H9 (cell line): ENCODE measurements around the gene DUS1L. TPM values are rescaled to one million over a fixed set of nuclear protein-coding genes. Genes with fewer than 3 reads are reported as not detected.

Experiments used
- DNase-seq: peaks from one replicate; pipeline ENCODE4 v3.0.0-alpha.2; 2017
- H2AFZ ChIP-seq: one replicate; pipeline ENCODE4 v1.6.1; 2013; ENCODE audit warnings: mild to moderate bottlenecking, low read length, control low read depth, moderate library complexity
- H2AK5ac ChIP-seq: 2 replicates; pipeline ENCODE4 v1.6.1; 2013; ENCODE audit warnings: low read length, control low read depth, mixed read lengths; ENCODE audit not compliant: insufficient read length
- H2BK120ac ChIP-seq: one replicate; pipeline ENCODE4 v1.6.1; 2013; ENCODE audit warnings: low read depth, mild to moderate bottlenecking, low read length, control low read depth, inconsistent platforms; ENCODE audit not compliant: poor library complexity, severe bottlenecking
- H2BK12ac ChIP-seq: 2 replicates; pipeline ENCODE4 v1.6.1; 2013; ENCODE audit warnings: low read length, control low read depth, mixed read lengths, low read depth; ENCODE audit not compliant: insufficient read length
- H2BK15ac ChIP-seq: 2 replicates; pipeline ENCODE4 v1.6.1; 2013; ENCODE audit warnings: low read depth, low read length, control low read depth
- H2BK20ac ChIP-seq: one replicate; pipeline ENCODE4 v1.6.1; 2013; ENCODE audit warnings: low read depth, mild to moderate bottlenecking, low read length, control low read depth, inconsistent platforms; ENCODE audit not compliant: poor library complexity, severe bottlenecking
- H2BK5ac ChIP-seq: 2 replicates; pipeline ENCODE4 v1.6.1; 2013; ENCODE audit warnings: low read length, control low read depth, mixed read lengths; ENCODE audit not compliant: insufficient read length
- H3K14ac ChIP-seq: 2 replicates; pipeline ENCODE4 v1.6.1; 2013; ENCODE audit warnings: low read length, control low read depth; ENCODE audit not compliant: insufficient read depth
- H3K18ac ChIP-seq: 2 replicates; pipeline ENCODE4 v1.6.1; 2013; ENCODE audit warnings: low read depth, mild to moderate bottlenecking, mixed read lengths, low read length, control low read depth; ENCODE audit not compliant: insufficient read length
- H3K23ac ChIP-seq: 2 replicates; pipeline ENCODE4 v1.6.1; 2013; ENCODE audit warnings: low read length, control low read depth, mixed read lengths, low read depth; ENCODE audit not compliant: insufficient read length
- H3K23me2 ChIP-seq: 2 replicates; pipeline ENCODE4 v1.6.1; 2013; ENCODE audit warnings: low read depth, mild to moderate bottlenecking, mixed read lengths, low read length, control low read depth; ENCODE audit not compliant: insufficient read length, poor library complexity, severe bottlenecking
- H3K27ac ChIP-seq: 2 replicates; pipeline ENCODE4 v1.5.1; 2013; ENCODE audit warnings: low read length, control low read depth, mixed read lengths, low read depth; ENCODE audit not compliant: insufficient read length
- H3K27me3 ChIP-seq: 2 replicates; pipeline ENCODE4 v1.6.1; 2013; ENCODE audit warnings: low read length, control low read depth, inconsistent platforms; ENCODE audit not compliant: insufficient read depth
- H3K4ac ChIP-seq: 2 replicates; pipeline ENCODE4 v1.6.1; 2013; ENCODE audit warnings: low read depth, mild to moderate bottlenecking, control low read depth, inconsistent platforms, low read length, moderate library complexity
- H3K4me1 ChIP-seq: 2 replicates; pipeline ENCODE4 v1.6.1; 2013; ENCODE audit warnings: low read length, control low read depth, inconsistent platforms; ENCODE audit not compliant: insufficient read depth
- H3K4me2 ChIP-seq: 2 replicates; pipeline ENCODE4 v1.6.1; 2013; ENCODE audit warnings: low read length, control low read depth, mixed read lengths; ENCODE audit not compliant: insufficient read length, insufficient read depth
- H3K56ac ChIP-seq: 2 replicates; pipeline ENCODE4 v1.6.1; 2013; ENCODE audit warnings: low read depth, mild to moderate bottlenecking, mixed read lengths, low read length, control low read depth; ENCODE audit not compliant: insufficient read length
- H3K79me1 ChIP-seq: 2 replicates; pipeline ENCODE4 v1.6.1; 2013; ENCODE audit warnings: low read depth, mild to moderate bottlenecking, moderate library complexity, low read length, control low read depth, inconsistent platforms; ENCODE audit not compliant: insufficient read depth, poor library complexity, severe bottlenecking
- H3K79me2 ChIP-seq: 2 replicates; pipeline ENCODE4 v1.6.1; 2013; ENCODE audit warnings: low read length, control low read depth, inconsistent platforms; ENCODE audit not compliant: insufficient read depth
- H3K9ac ChIP-seq: 2 replicates; pipeline ENCODE4 v1.6.1; 2013; ENCODE audit warnings: low read length, control low read depth, mixed read lengths; ENCODE audit not compliant: insufficient read length; ENCODE audit errors: extremely low read depth
- H3K9me3 ChIP-seq: one replicate; pipeline ENCODE4 v1.6.1; 2013; ENCODE audit warnings: low read depth, low read length, inconsistent platforms; ENCODE audit not compliant: control insufficient read depth
- H3T11ph ChIP-seq: one replicate; pipeline ENCODE4 v1.6.1; 2013; ENCODE audit warnings: mild to moderate bottlenecking, low read length, control low read depth, inconsistent platforms
- H4K20me1 ChIP-seq: one replicate; pipeline ENCODE4 v1.6.1; 2013; ENCODE audit not compliant: control insufficient read depth, insufficient read length, insufficient read depth
- H4K5ac ChIP-seq: 2 replicates; pipeline ENCODE4 v1.6.1; 2013; ENCODE audit warnings: low read depth, mild to moderate bottlenecking, mixed read lengths, low read length, control low read depth; ENCODE audit not compliant: insufficient read length
- H4K8ac ChIP-seq: replicated peaks from 2 replicates; pipeline ENCODE4 v1.6.1; 2013; ENCODE audit warnings: low read length, control low read depth, mixed read lengths, low read depth; ENCODE audit not compliant: insufficient read length
- H4K91ac ChIP-seq: 2 replicates; pipeline ENCODE4 v1.6.1; 2013; ENCODE audit warnings: low read depth, mild to moderate bottlenecking, moderate library complexity, mixed read lengths, low read length, control low read depth; ENCODE audit not compliant: insufficient read length
- H3K27ac Mint-ChIP-seq, 3 experiments: 2 replicates in 2 of 3; 3 replicates in 1 of 3; pipeline ENCODE4 v1.8.0; 2020 to 2021; ENCODE audit warnings: mixed read lengths in 3 of 3, mild to moderate bottlenecking in 1 of 3, moderate library complexity in 1 of 3
- H3K27me3 Mint-ChIP-seq: 2 replicates; pipeline ENCODE4 v1.8.0; 2021; ENCODE audit warnings: low read depth, mild to moderate bottlenecking, moderate library complexity, mixed read lengths
- H3K36me3 Mint-ChIP-seq, 3 experiments: 2 replicates in 2 of 3; 3 replicates in 1 of 3; pipeline ENCODE4 v1.8.0; 2020 to 2021; ENCODE audit warnings: low read depth in 3 of 3, mixed read lengths in 3 of 3; ENCODE audit not compliant: insufficient read depth in 1 of 3
- H3K4me1 Mint-ChIP-seq, 2 experiments: 2 replicates each; pipeline ENCODE4 v1.8.0; 2020; ENCODE audit warnings: mixed read lengths in 2 of 2
- H3K4me3 Mint-ChIP-seq, 2 experiments: 2 replicates in 1 of 2; 3 replicates in 1 of 2; pipeline ENCODE4 v1.8.0; 2020 to 2021; ENCODE audit warnings: mild to moderate bottlenecking in 2 of 2, mixed read lengths in 2 of 2, moderate library complexity in 1 of 2
- H3K9me3 Mint-ChIP-seq, 2 experiments: 2 replicates in 1 of 2; 3 replicates in 1 of 2; pipeline ENCODE4 v1.8.0; 2020; ENCODE audit warnings: mild to moderate bottlenecking in 2 of 2, mixed read lengths in 2 of 2, moderate library complexity in 1 of 2
- CTCF ChIP-seq: fragments of 200-600 bp; sonication (generic); conservative IDR thresholded peaks from 3 replicates; pipeline ENCODE4 v1.8.0; 2021; ENCODE audit warnings: antibody characterized with exemption, mild to moderate bottlenecking
- WGBS: extraction: QIAGEN DNeasy Blood & Tissue Kit; methylation state at CpG from one replicate; pipeline ENCODE4 v1.1.7; 2013; ENCODE audit warnings: missing lambda C conversion rate, low lambda C conversion rate, mixed read lengths; ENCODE audit not compliant: insufficient read length; ENCODE audit errors: extremely low coverage; 5-methylcytosine and 5-hydroxymethylcytosine counted together
- total RNA-seq: library from RNA; stranded (reverse); gene quantifications from 2 replicates; pipeline ENCODE4 v1.2.1, GENCODE V29; 2021

Gene DUS1L
- total RNA-seq, 1 experiment from 2014 or later, result 103 TPM

GRCh38 chr17:82020572-82021106 is 45.0 kb downstream of the DUS1L start:
- H3K9me3 ChIP-seq, result no peaks in the 10 kb centered on the region
- no peaks in the 10 kb centered on the region for H3K9me3 Mint-ChIP-seq
- H3K36me3 Mint-ChIP-seq, result peaks cover 3 to 12% (median 5%) of the 10 kb centered on the region in 3 experiments; a peak in 5 of 7 replicates
- peaks cover 5% of the 10 kb centered on the region for H3K23me2 ChIP-seq
- H3T11ph ChIP-seq, result no peak overlapping the region
- H2BK15ac ChIP-seq, result no peak overlapping the region
- H3K4me1 ChIP-seq, result no peaks in the 10 kb centered on the region
- DNase-seq, result no peak
- no peak for TF ChIP-seq CTCF
- H2AK5ac ChIP-seq, result no peak overlapping the region
- no peak overlapping the region for H4K8ac ChIP-seq
- H3K27ac Mint-ChIP-seq, result no peak overlapping the region; a peak in 1 of 7 replicates
- no peak overlapping the region for H3K23ac ChIP-seq
- H3K79me1 ChIP-seq, result peaks cover 5% of the 10 kb centered on the region
- no peaks in the 10 kb centered on the region for H3K27me3 ChIP-seq
- H3K18ac ChIP-seq, result no peak overlapping the region
- H4K20me1 ChIP-seq, result no peaks in the 10 kb centered on the region
- H3K27ac ChIP-seq, result no peak overlapping the region
- H3K4me2 ChIP-seq, result no peak overlapping the region
- H2BK20ac ChIP-seq, result no peak overlapping the region
- no peak overlapping the region for H4K91ac ChIP-seq
- no peak overlapping the region for H3K4ac ChIP-seq
- H3K14ac ChIP-seq, result no peak overlapping the region; the same call in 1 of the 2 replicates
- H4K5ac ChIP-seq, result no peak overlapping the region
- no peak overlapping the region for H2AFZ ChIP-seq
- peak overlapping the region in 1 of 2 experiments; percentile 88; a peak in 1 of 5 replicates for H3K4me3 Mint-ChIP-seq
- no peak overlapping the region for H2BK5ac ChIP-seq
- H3K27me3 Mint-ChIP-seq, result no peaks in the 10 kb centered on the region; the same call in 1 of the 2 replicates
- no peak overlapping the region for H3K9ac ChIP-seq
- H3K79me2 ChIP-seq, result no peaks in the 10 kb centered on the region
- no peak overlapping the region for H2BK120ac ChIP-seq
- WGBS, result no CpG with 5 or more reads among the region's 14 CpGs
- H3K56ac ChIP-seq, result no peak overlapping the region
- no peak overlapping the region for H2BK12ac ChIP-seq
- H3K4me1 Mint-ChIP-seq, result peaks cover 7 to 16% of the 10 kb centered on the region in 2 experiments
